ENCODE measurements around the gene EXD3.

EXD3 gene

GRCh38 chr9:137461663-137462395 is 38.9 kb upstream of the EXD3 start:
- peaks cover 15% of the 10 kb centered on the region for H3K4me1 ChIP-seq
- no peaks in the 10 kb centered on the region for H3K27me3 ChIP-seq
- no peak overlapping the region for H3K4me3 ChIP-seq (ENCODE audit: low read depth, low read length)
- no peak for TF ChIP-seq CTCF (IDR thresholded peaks at IDR 0.05; ENCODE audit: low read depth, low read length)
- no peaks in the 10 kb centered on the region for H3K9me3 ChIP-seq
- peak; percentile 23 for DNase-seq
- H3K36me3 ChIP-seq = peaks cover 18% of the 10 kb centered on the region

- H3K36me3 ChIP-seq = peaks cover 21% of the 10 kb centered on the region
- H3K4me3 ChIP-seq (ENCODE audit: low read depth, low read length) = no peak overlapping the region
- H3K27me3 ChIP-seq = no peaks in the 10 kb centered on the region
- no peak for TF ChIP-seq CTCF (IDR thresholded peaks at IDR 0.05; ENCODE audit: low read depth, low read length)
- no peaks in the 10 kb centered on the region for H3K9me3 ChIP-seq
- peaks cover 15% of the 10 kb centered on the region for H3K4me1 ChIP-seq
- DNase-seq = no peak
Measured at GRCh38 chr9:137461316-137461662, 38.3 kb upstream of the EXD3 start.

GRCh38 chr9:137460363-137461315 is 37.7 kb upstream of the EXD3 start:
- no peaks in the 10 kb centered on the region for H3K27me3 ChIP-seq
- TF ChIP-seq CTCF (IDR thresholded peaks at IDR 0.05; ENCODE audit: low read depth, low read length) = no peak
- H3K9me3 ChIP-seq = no peaks in the 10 kb centered on the region
- peaks cover 22% of the 10 kb centered on the region for H3K4me1 ChIP-seq
- no peak overlapping the region for H3K4me3 ChIP-seq (ENCODE audit: low read depth, low read length)
- peak; percentile 14 for DNase-seq
- peaks cover 28% of the 10 kb centered on the region for H3K36me3 ChIP-seq

GRCh38 chr9:137459601-137460362 is 36.8 kb upstream of the EXD3 start:
- H3K4me1 ChIP-seq = peaks cover 30% of the 10 kb centered on the region
- peak overlapping the region; percentile 31; the same call in 1 of the 2 replicates for H3K4me3 ChIP-seq (ENCODE audit: low read depth, low read length)
- no peaks in the 10 kb centered on the region for H3K9me3 ChIP-seq
- no peak for TF ChIP-seq CTCF (IDR thresholded peaks at IDR 0.05; ENCODE audit: low read depth, low read length)
- peaks cover 35% of the 10 kb centered on the region for H3K36me3 ChIP-seq
- no peak for DNase-seq
- H3K27me3 ChIP-seq = no peaks in the 10 kb centered on the region

- peak; percentile 98 for DNase-seq
- no peak for TF ChIP-seq CTCF (IDR thresholded peaks at IDR 0.05; ENCODE audit: low read depth, low read length)
- Histone ChIP-seq H3K4me1 (peaks cover 36% of the 10 kb centered on the region), H3K4me3 (ENCODE audit: low read depth, low read length) (peak within 1 kb of the TSS; percentile 85), H3K36me3 (peaks cover 35% of the 10 kb centered on the region), H3K9me3 (no peaks in the 10 kb centered on the region), H3K27me3 (no peaks in the 10 kb centered on the region)
Measured at GRCh38 chr9:137459152-137459600, 36.2 kb upstream of the EXD3 start, which contains the start of gene NSMF. Gene NSMF (minus strand): TSS chr9:137459334. CDS start chr9:137459102, 232 bp downstream.
